Smooth muscle cell of the umbilical artery (primary cell): ENCODE results near the gene STARD3. TPM values are rescaled to one million over a fixed set of nuclear protein-coding genes. Genes with fewer than 3 reads are reported as not detected.

Experiments used
- total RNA-seq: library from RNA; depleted of rRNA; stranded (reverse); fragments of >200 nt; gene quantifications from 2 replicates; pipeline ENCODE4 v1.2.3, GENCODE V29; 2014

Gene STARD3
- total RNA-seq = 27.0 and 34.9 TPM in 2 replicates

GRCh38 chr17:39636927-39637736, at the start of gene STARD3:
Gene STARD3 (plus strand): TSS chr17:39637144. CDS start chr17:39653532, 16,388 bp downstream.

GRCh38 chr17:39607851-39608130, 29.2 kb upstream of the STARD3 start, which contains the start of gene NEUROD2:
Gene NEUROD2 (minus strand): TSS chr17:39607920. CDS start chr17:39606599, 1,321 bp downstream.

GRCh38 chr17:39626171-39627046, 10.5 kb upstream of the STARD3 start, which contains the start of gene PPP1R1B:
Gene PPP1R1B (plus strand): TSS chr17:39626952. CDS start chr17:39627393, 441 bp downstream.

GRCh38 chr17:39664581-39665561, 27.9 kb downstream of the STARD3 start, which contains the start of gene TCAP:
Gene TCAP (plus strand): TSS chr17:39665349. CDS start chr17:39665360, 11 bp downstream.

GRCh38 chr17:39667945-39668924, 31.3 kb downstream of the STARD3 start, which contains the start of gene PNMT:
Gene PNMT (plus strand): TSS chr17:39668453. CDS start chr17:39668476, 23 bp downstream.

GRCh38 chr17:39687546-39688474, 50.9 kb downstream of the STARD3 start, which contains the start of gene PGAP3:
Gene PGAP3 (minus strand): TSS chr17:39688057. CDS start chr17:39688014, 43 bp downstream.

GRCh38 chr17:39699818-39700147, 62.8 kb downstream of the STARD3 start, which contains the start of gene ERBB2:
Gene ERBB2 (plus strand): TSS chr17:39700064. CDS start chr17:39700239, 175 bp downstream.

Other genes with a start within 250 kb of the STARD3 start
- gene FBXL20, start 235.5 kb upstream of the STARD3 start, total RNA-seq = 14.2 and 15.4 TPM in 2 replicates
- gene MED1, start 185.9 kb upstream of the STARD3 start, total RNA-seq = 19.3 and 26.7 TPM in 2 replicates
- gene CDK12, start 175.7 kb upstream of the STARD3 start, total RNA-seq = 22.0 and 33.1 TPM in 2 replicates
- gene NEUROD2, start 29.2 kb upstream of the STARD3 start, total RNA-seq = not detected in 2 replicates
- gene PPP1R1B, start 10.2 kb upstream of the STARD3 start, total RNA-seq = not detected in 2 replicates
- gene TCAP, start 28.2 kb downstream of the STARD3 start, total RNA-seq = 0.30 and 0.60 TPM in 2 replicates
- gene PNMT, start 31.3 kb downstream of the STARD3 start, total RNA-seq = not detected in 2 replicates
- 6.9 and 11.0 TPM in 2 replicates for gene PGAP3, start 50.9 kb downstream of the STARD3 start, total RNA-seq
- 37.4 and 48.8 TPM in 2 replicates for gene ERBB2, start 62.9 kb downstream of the STARD3 start, total RNA-seq
- gene MIEN1, start 93.4 kb downstream of the STARD3 start, total RNA-seq = 16.2 and 20.8 TPM in 2 replicates
- not detected in 2 replicates for gene GRB7, start 100.8 kb downstream of the STARD3 start, total RNA-seq
- gene IKZF3, start 227.2 kb downstream of the STARD3 start, total RNA-seq = not detected in 2 replicates
- gene ZPBP2, start 231.1 kb downstream of the STARD3 start, total RNA-seq = not detected in 2 replicates